Mesendoderm (in vitro differentiated cells): ENCODE data around the gene TRIM50. TPM values are rescaled to one million over a fixed set of nuclear protein-coding genes. Genes with fewer than 3 reads are reported as not detected.
"Not testable (repeated sequence)": the region's sequence is repeated elsewhere in the genome, so short reads cannot be mapped to it uniquely, and the experiment has no call there.

ENCODE experiments used
- DNase-seq: peaks from one replicate; pipeline ENCODE4 v3.0.0; 2013
- H2AK5ac ChIP-seq: 2 replicates; pipeline ENCODE4 v1.6.1; 2013; ENCODE audit warnings: low read length, inconsistent platforms
- H2BK120ac ChIP-seq: 2 replicates; pipeline ENCODE4 v1.6.1; 2013; ENCODE audit warnings: low read depth, mild to moderate bottlenecking, low read length, moderate library complexity, mixed read lengths
- H2BK15ac ChIP-seq: replicated peaks from 2 replicates; pipeline ENCODE4 v1.6.1; 2013; ENCODE audit warnings: low read depth, mild to moderate bottlenecking, moderate library complexity
- H2BK5ac ChIP-seq: 2 replicates; pipeline ENCODE4 v1.6.1; 2013; ENCODE audit warnings: low read length, inconsistent platforms
- H3K18ac ChIP-seq: 2 replicates; pipeline ENCODE4 v1.6.1; 2013; ENCODE audit warnings: mild to moderate bottlenecking, low read length, mixed read lengths
- H3K23ac ChIP-seq: one replicate; pipeline ENCODE4 v1.6.1; 2013; ENCODE audit warnings: low read length
- H3K27ac ChIP-seq: 2 replicates; pipeline ENCODE4 v1.5.1; 2013; ENCODE audit warnings: low read depth, mild to moderate bottlenecking, inconsistent platforms, low read length, moderate library complexity
- H3K27me3 ChIP-seq: 2 replicates; pipeline ENCODE4 v1.6.1; 2013; ENCODE audit warnings: low read length, control low read depth, mild to moderate bottlenecking, inconsistent platforms; ENCODE audit not compliant: insufficient read depth, poor library complexity
- H3K36me3 ChIP-seq: 2 replicates; pipeline ENCODE4 v1.6.1; 2013; ENCODE audit warnings: low read length, inconsistent platforms; ENCODE audit not compliant: control insufficient read depth, insufficient read depth
- H3K4ac ChIP-seq: one replicate; pipeline ENCODE4 v1.6.1; 2013; ENCODE audit warnings: low read depth, mild to moderate bottlenecking, low read length, moderate library complexity
- H3K4me1 ChIP-seq: 2 replicates; pipeline ENCODE4 v1.6.1; 2013; ENCODE audit warnings: low read depth, low read length, inconsistent platforms; ENCODE audit not compliant: control insufficient read depth
- H3K4me2 ChIP-seq: 2 replicates; pipeline ENCODE4 v1.6.1; 2013; ENCODE audit warnings: low read length
- H3K4me3 ChIP-seq: 2 replicates; pipeline ENCODE4 v1.5.1; 2013; ENCODE audit warnings: mild to moderate bottlenecking, low read length
- H3K56ac ChIP-seq: one replicate; pipeline ENCODE4 v1.6.1; 2013; ENCODE audit warnings: low read length
- H3K79me1 ChIP-seq: 2 replicates; pipeline ENCODE4 v1.6.1; 2013; ENCODE audit warnings: low read length, inconsistent platforms
- H3K79me2 ChIP-seq: 2 replicates; pipeline ENCODE4 v1.6.1; 2013; ENCODE audit warnings: mild to moderate bottlenecking, low read length; ENCODE audit not compliant: control insufficient read depth, insufficient read depth
- H3K9ac ChIP-seq: 2 replicates; pipeline ENCODE4 v1.6.1; 2013; ENCODE audit warnings: low read length, inconsistent platforms
- H4K5ac ChIP-seq: one replicate; pipeline ENCODE4 v1.6.1; 2013; ENCODE audit warnings: low read length
- H4K8ac ChIP-seq: one replicate; pipeline ENCODE4 v1.6.1; 2013; ENCODE audit warnings: low read depth, mild to moderate bottlenecking, control low read depth, low read length, moderate library complexity
- WGBS: extraction: QIAGEN DNeasy Blood & Tissue Kit; methylation state at CpG from one replicate; pipeline ENCODE4 v1.1.7; 2013; ENCODE audit warnings: low lambda C conversion rate, missing lambda C conversion rate; ENCODE audit not compliant: insufficient coverage; ENCODE audit errors: extremely low coverage; 5-methylcytosine and 5-hydroxymethylcytosine counted together
- small RNA-seq: library from polyadenylated mRNA; stranded (forward); fragments of <200 nt; extraction: miRNeasy Mini kit (QIAGEN cat#:217004); gene quantifications from one replicate; pipeline ENCODE3, GENCODE V24; 2013; ENCODE audit not compliant: insufficient read depth

TRIM50 gene

GRCh38 chr7:73277210-73277609 is 50.7 kb downstream of the TRIM50 start:
- not testable (repeated sequence) for H3K79me2 ChIP-seq, H4K5ac ChIP-seq, H3K9ac ChIP-seq, H3K56ac ChIP-seq, H2BK5ac ChIP-seq, H3K27me3 ChIP-seq, H3K4me1 ChIP-seq, H3K79me1 ChIP-seq, H2BK15ac ChIP-seq, H4K8ac ChIP-seq, H3K18ac ChIP-seq, H2AK5ac ChIP-seq, H3K4ac ChIP-seq, H3K23ac ChIP-seq, H3K36me3 ChIP-seq, H3K4me2 ChIP-seq, DNase-seq, H2BK120ac ChIP-seq, H3K27ac ChIP-seq, H3K4me3 ChIP-seq
- WGBS: no CpG with 5 or more reads among the region's 5 CpGs

- not testable (repeated sequence) for H4K8ac ChIP-seq, H3K4me1 ChIP-seq, H3K79me1 ChIP-seq, H3K56ac ChIP-seq, DNase-seq, H4K5ac ChIP-seq, H3K27ac ChIP-seq, H2BK120ac ChIP-seq, H3K4me3 ChIP-seq, H3K4me2 ChIP-seq, H3K23ac ChIP-seq, H3K36me3 ChIP-seq, H3K9ac ChIP-seq, H3K27me3 ChIP-seq, H2AK5ac ChIP-seq, H3K79me2 ChIP-seq, H2BK5ac ChIP-seq, H2BK15ac ChIP-seq, H3K18ac ChIP-seq, H3K4ac ChIP-seq
- no CpG with 5 or more reads among the region's 4 CpGs for WGBS
Observed at GRCh38 chr7:73267813-73268212, 60.1 kb downstream of the TRIM50 start.

- not testable (repeated sequence) for H3K23ac ChIP-seq, H3K56ac ChIP-seq, H3K4me3 ChIP-seq, H3K79me1 ChIP-seq, H3K27me3 ChIP-seq, H3K4ac ChIP-seq, H2BK120ac ChIP-seq, H3K4me1 ChIP-seq, H3K18ac ChIP-seq, DNase-seq, H3K27ac ChIP-seq, H3K9ac ChIP-seq, H3K4me2 ChIP-seq, H2BK15ac ChIP-seq, H3K79me2 ChIP-seq, H3K36me3 ChIP-seq, H2BK5ac ChIP-seq, H4K5ac ChIP-seq, H2AK5ac ChIP-seq, H4K8ac ChIP-seq
- WGBS: no CpG with 5 or more reads among the region's 22 CpGs
Observed at GRCh38 chr7:73266719-73267368, 61.0 kb downstream of the TRIM50 start.

Small RNA genes within 50 kb of the gene (small RNA-seq; reads per million reads assigned to genes)
- not detected for gene RNU6-1080P
